ENCODE data around the gene NR2F1-AS1.

NR2F1-AS1 gene

DNA sequence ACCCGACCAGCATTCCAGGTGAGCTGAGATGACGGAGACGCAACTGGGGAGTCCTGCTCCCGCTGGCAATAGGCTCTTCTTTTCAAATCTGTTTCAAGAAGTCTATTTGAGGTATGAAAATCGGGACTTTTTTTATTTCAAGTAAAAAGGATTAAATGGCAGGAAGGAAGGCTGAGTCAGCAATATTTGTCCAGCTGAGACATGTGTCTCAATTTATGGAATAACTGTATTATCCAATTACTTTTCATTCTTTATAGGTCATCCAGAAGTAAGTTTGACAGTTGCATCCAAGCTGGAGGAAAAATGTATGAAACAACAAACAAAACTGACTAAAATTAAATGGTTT is 221.1 kb downstream of the NR2F1-AS1 start:
- no peak overlapping the region for H3K4me3 ChIP-seq (ENCODE audit: low read depth, low read length)
- TF ChIP-seq, protein P1, sequence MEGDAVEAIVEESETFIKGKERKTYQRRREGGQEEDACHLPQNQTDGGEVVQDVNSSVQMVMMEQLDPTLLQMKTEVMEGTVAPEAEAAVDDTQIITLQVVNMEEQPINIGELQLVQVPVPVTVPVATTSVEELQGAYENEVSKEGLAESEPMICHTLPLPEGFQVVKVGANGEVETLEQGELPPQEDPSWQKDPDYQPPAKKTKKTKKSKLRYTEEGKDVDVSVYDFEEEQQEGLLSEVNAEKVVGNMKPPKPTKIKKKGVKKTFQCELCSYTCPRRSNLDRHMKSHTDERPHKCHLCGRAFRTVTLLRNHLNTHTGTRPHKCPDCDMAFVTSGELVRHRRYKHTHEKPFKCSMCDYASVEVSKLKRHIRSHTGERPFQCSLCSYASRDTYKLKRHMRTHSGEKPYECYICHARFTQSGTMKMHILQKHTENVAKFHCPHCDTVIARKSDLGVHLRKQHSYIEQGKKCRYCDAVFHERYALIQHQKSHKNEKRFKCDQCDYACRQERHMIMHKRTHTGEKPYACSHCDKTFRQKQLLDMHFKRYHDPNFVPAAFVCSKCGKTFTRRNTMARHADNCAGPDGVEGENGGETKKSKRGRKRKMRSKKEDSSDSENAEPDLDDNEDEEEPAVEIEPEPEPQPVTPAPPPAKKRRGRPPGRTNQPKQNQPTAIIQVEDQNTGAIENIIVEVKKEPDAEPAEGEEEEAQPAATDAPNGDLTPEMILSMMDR (IDR thresholded peaks at IDR 0.05; ENCODE audit: control insufficient read depth, extremely low read depth, insufficient read depth): no peak
- DNase-seq (ENCODE audit: low read depth): no peak
